ENCODE data around the gene ATP2C2. TPM values are rescaled to one million over a fixed set of nuclear protein-coding genes. Genes with fewer than 3 reads are reported as not detected.

ATP2C2 gene
- total RNA-seq, 1 donor from 2014 or later = 1.7 TPM

GRCh38 chr16:84513666-84514065, 145.3 kb downstream of the ATP2C2 start:
- no peak for DNase-seq (ENCODE audit: low spot score)

Other genes with a start within 250 kb of the ATP2C2 start
- gene HSDL1, start 223.4 kb upstream of the ATP2C2 start, total RNA-seq (ENCODE audit: insufficient read depth, low replicate concordance) = 22.9 TPM
- 1.7 TPM for gene DNAAF1, start 223.2 kb upstream of the ATP2C2 start, total RNA-seq (ENCODE audit: insufficient read depth, low replicate concordance)
- 9.4 TPM for gene TAF1C, start 181.5 kb upstream of the ATP2C2 start, total RNA-seq (ENCODE audit: insufficient read depth, low replicate concordance)
- gene ADAD2, start 177.4 kb upstream of the ATP2C2 start, total RNA-seq (ENCODE audit: insufficient read depth, low replicate concordance) = not detected
- gene KCNG4, start 128.5 kb upstream of the ATP2C2 start, total RNA-seq (ENCODE audit: insufficient read depth, low replicate concordance) = 0.72 TPM
- 334 TPM for gene WFDC1, start 73.7 kb upstream of the ATP2C2 start, total RNA-seq (ENCODE audit: insufficient read depth, low replicate concordance)
- gene MEAK7, start 136.1 kb downstream of the ATP2C2 start, total RNA-seq (ENCODE audit: insufficient read depth, low replicate concordance) = 19.3 TPM
- 101 TPM for gene COTL1, start 249.5 kb downstream of the ATP2C2 start, total RNA-seq (ENCODE audit: insufficient read depth, low replicate concordance)